HepG2 (cell line): Measurements from ENCODE around the gene CLTCL1. TPM values are rescaled to one million over a fixed set of nuclear protein-coding genes. Genes with fewer than 3 reads are reported as not detected.

Experiments
- ATAC-seq: fragments of 200-7000 bp; cut with Tn5 transposase; 3 replicates; pipeline ENCODE4 v1.9.1; 2020; ENCODE audit warnings: mild to moderate bottlenecking, moderate library complexity
- BruUV-seq: library from RNA; stranded (reverse); fragments of 400-500 nt; replicated peaks from 2 replicates; lab custom pipeline; 2021; lab: Mats Ljungman, UMichigan
- CTCF ChIA-PET: fragments of 300-600 bp; formaldehyde crosslinking; extraction: SDS; loops from one replicate; lab custom pipeline; 2021; ENCODE audit warnings: low total read pairs, inconsistent platforms, low intra/inter-chr PET ratio; lab: Yijun Ruan, JAX
- POLR2A ChIA-PET: fragments of 350-600 bp; sonication (Branson Sonifier 250); formaldehyde crosslinking; loops from one replicate; lab custom pipeline; 2020; ENCODE audit warnings: antibody characterized with exemption, inconsistent platforms; lab: Yijun Ruan, JAX
- DNase-seq: peaks from one replicate; pipeline ENCODE4 v3.0.0-alpha.2; 2015; ENCODE audit warnings: low spot score
- FAIRE-seq: peaks from 3 replicates; lab custom pipeline; 2011; peaks lifted over from hg19 to GRCh38; lab: Jason Lieb, UNC
- H2AFZ ChIP-seq: one replicate; pipeline ENCODE4 v1.6.1; 2011; ENCODE audit warnings: low read length, inconsistent platforms
- H3K27ac ChIP-seq: fragments of 300-600 bp; 3 replicates; pipeline ENCODE4 v1.8.0; 2011; ENCODE audit warnings: mixed run types, mild to moderate bottlenecking, mixed read lengths, low read length, inconsistent platforms; ENCODE audit not compliant: insufficient read depth; ENCODE audit errors: extremely low read length
- H3K27me3 ChIP-seq, 2 experiments: fragments of 200-600 bp in 1 of 2; 2 replicates in 1 of 2; 3 replicates in 1 of 2; pipeline versions ENCODE4 v1.6.0 to v1.8.0; 2011; ENCODE audit warnings: low read length in 2 of 2, mild to moderate bottlenecking in 2 of 2, moderate library complexity in 2 of 2, inconsistent platforms in 1 of 2; ENCODE audit not compliant: insufficient read depth in 2 of 2, control insufficient read depth in 1 of 2
- H3K36me3 ChIP-seq, 2 experiments: fragments of 200-600 bp in 1 of 2; replicated peaks in 1 of 2; 2 replicates in 1 of 2; 3 replicates in 1 of 2; pipeline versions ENCODE4 v1.5.1 to v1.8.0; 2011; ENCODE audit warnings: low read length in 2 of 2, inconsistent platforms in 1 of 2; ENCODE audit not compliant: insufficient read depth in 2 of 2, control insufficient read depth in 1 of 2
- H3K4me1 ChIP-seq: 2 replicates; pipeline ENCODE4 v1.5.1; 2012; ENCODE audit warnings: low read length, inconsistent platforms; ENCODE audit not compliant: insufficient read depth
- H3K4me2 ChIP-seq: 2 replicates; pipeline ENCODE4 v1.6.0; 2011; ENCODE audit warnings: low read depth, low read length, inconsistent platforms
- H3K4me3 ChIP-seq, 3 experiments: fragments of 200-600 bp in 1 of 3; sonication (generic), shearing (Covaris generic) in 1 of 3; replicated peaks in 1 of 3; 2 replicates each; pipeline ENCODE4 v1.5.1; 2011 to 2016; ENCODE audit warnings: low read length in 3 of 3, inconsistent platforms in 2 of 3, low read depth in 2 of 3, mild to moderate bottlenecking in 2 of 3, control low read depth in 1 of 3, mixed read lengths in 1 of 3; ENCODE audit not compliant: insufficient read depth in 1 of 3
- H3K79me2 ChIP-seq: one replicate; pipeline ENCODE4 v1.6.1; 2011; ENCODE audit warnings: low read length, inconsistent platforms; ENCODE audit not compliant: insufficient read depth
- H3K9ac ChIP-seq: 2 replicates; pipeline ENCODE4 v1.6.0; 2011; ENCODE audit warnings: mild to moderate bottlenecking, low read depth, low read length, inconsistent platforms; ENCODE audit not compliant: insufficient read depth
- H3K9me3 ChIP-seq: 2 replicates; pipeline ENCODE4 v1.5.1; 2012; ENCODE audit warnings: mild to moderate bottlenecking, low read length
- H4K20me1 ChIP-seq: 2 replicates; pipeline ENCODE4 v1.6.0; 2011; ENCODE audit warnings: inconsistent platforms, mild to moderate bottlenecking, low read length, moderate library complexity; ENCODE audit not compliant: insufficient read depth
- AHR ChIP-seq: IDR thresholded peaks from 2 replicates; pipeline ENCODE4 v1.6.1; 2018; ENCODE audit warnings: missing genetic modification reagents, missing compliant biosample characterization
- E2F1 ChIP-seq: sonication (generic); formaldehyde crosslinking; IDR thresholded peaks from 2 replicates; pipeline ENCODE4 v1.5.0; 2020; ENCODE audit warnings: missing genetic modification reagents
- ELF3 ChIP-seq: IDR thresholded peaks from 2 replicates; pipeline ENCODE4 v1.6.1; 2016; ENCODE audit warnings: missing genetic modification reagents, missing compliant biosample characterization
- MBD4 ChIP-seq: IDR thresholded peaks from 2 replicates; pipeline ENCODE4 v1.6.1; 2012; ENCODE audit warnings: low read length, inconsistent platforms, borderline replicate concordance
- NBN ChIP-seq: fragments of 450-650 bp; conservative IDR thresholded peaks from 2 replicates; pipeline ENCODE4 v1.6.1; 2017
- RBM22 ChIP-seq: fragments of 200-400 bp; formaldehyde crosslinking; optimal IDR thresholded peaks from 2 replicates; pipeline ENCODE3; 2017; ENCODE audit warnings: mild to moderate bottlenecking, low read length, moderate library complexity
- RORA ChIP-seq: sonication (generic); formaldehyde crosslinking; IDR thresholded peaks from 2 replicates; pipeline ENCODE4 v1.5.0; 2020; ENCODE audit warnings: mild to moderate bottlenecking, missing genetic modification reagents, moderate library complexity
- SATB2 ChIP-seq: sonication (generic); formaldehyde crosslinking; IDR thresholded peaks from 2 replicates; pipeline ENCODE4 v1.5.0; 2020; ENCODE audit warnings: missing genetic modification reagents
- ZBTB7B ChIP-seq: sonication (generic); formaldehyde crosslinking; IDR thresholded peaks from 2 replicates; pipeline ENCODE4 v1.4.0; 2020; ENCODE audit warnings: missing genetic modification reagents
- ZNF44 ChIP-seq: sonication (generic); formaldehyde crosslinking; IDR thresholded peaks from 2 replicates; pipeline ENCODE4 v1.5.1; 2020; ENCODE audit warnings: mild to moderate bottlenecking, missing genetic modification reagents
- ZNF451 ChIP-seq: sonication (generic); formaldehyde crosslinking; IDR thresholded peaks from 2 replicates; pipeline ENCODE4 v1.5.0; 2020; ENCODE audit warnings: mild to moderate bottlenecking, missing genetic modification reagents
- ZNF598 ChIP-seq: sonication (generic); formaldehyde crosslinking; IDR thresholded peaks from 2 replicates; pipeline ENCODE4 v1.5.1; 2020; ENCODE audit warnings: mild to moderate bottlenecking, missing genetic modification reagents, borderline replicate concordance
- ZNF772 ChIP-seq: sonication (generic); formaldehyde crosslinking; IDR thresholded peaks from 2 replicates; pipeline ENCODE4 v1.5.0; 2020; ENCODE audit warnings: mild to moderate bottlenecking, missing genetic modification reagents
- WGBS: methylation state at CpG from one replicate; pipeline ENCODE4 v1.1.6; 2017; ENCODE audit warnings: low lambda C conversion rate; 5-methylcytosine and 5-hydroxymethylcytosine counted together
- in situ Hi-C: cut with HindIII; loops from 2 replicates; pipeline ENCODE4 v1.10.0; 2017; ENCODE audit warnings: low pct_unique_long_range_greater_than_20kb; ENCODE audit not compliant: extremely low pct_ligation_motif_present
- intact Hi-C: fragments of 100-400 bp; cut with micrococcal nuclease; formaldehyde crosslinking; loops from one replicate; pipeline ENCODE4 v1.10.0; 2022; ENCODE audit not compliant: unreplicated experiment
- polyA plus RNA-seq, 8 experiments: library from polyadenylated mRNA; depleted of rRNA in 3 of 8; stranded (reverse) in 7 of 8; unstranded in 1 of 8; fragments of >200 nt; fragmentation: Illumina TruSeq in 4 of 8; extraction: Trizol in 4 of 8; gene quantifications; 2 replicates each; pipeline versions ENCODE4 v1.2.1 to v1.2.3, GENCODE V29; 2011 to 2016; ENCODE audit warnings: low read depth in 4 of 8, missing spikeins in 1 of 8, mixed read lengths in 1 of 8; ENCODE audit not compliant: insufficient read depth in 1 of 8
- total RNA-seq, 5 experiments: library from RNA; depleted of rRNA; stranded (reverse); fragments of >200 nt; fragmentation: Illumina TruSeq; extraction: Trizol; gene quantifications; 2 replicates each; pipeline ENCODE4 v1.2.3, GENCODE V29; 2016; ENCODE audit warnings: low read depth in 1 of 5
- TF ChIP-seq, protein P1 (sequence below): sonication (generic); formaldehyde crosslinking; IDR thresholded peaks from 2 replicates; pipeline ENCODE4 v1.4.0; 2020; ENCODE audit warnings: mild to moderate bottlenecking, missing genetic modification reagents
- TF ChIP-seq, protein P2 (sequence below): sonication (generic); formaldehyde crosslinking; IDR thresholded peaks from 2 replicates; pipeline ENCODE4 v1.4.0; 2020; ENCODE audit warnings: missing genetic modification reagents, mild to moderate bottlenecking, borderline replicate concordance
- TF ChIP-seq, protein P3 (sequence below): sonication (generic); formaldehyde crosslinking; IDR thresholded peaks from 2 replicates; pipeline ENCODE4 v1.4.0; 2020; ENCODE audit warnings: missing genetic modification reagents, mild to moderate bottlenecking, borderline replicate concordance

CLTCL1 gene
- total and polyA plus RNA-seq, 2 of the 13 experiments (the other 11 are each of a cell fraction or from before 2014, with no cell fraction given), result 8.1 to 10.9 TPM

GRCh38 chr22:19266547-19267086 lies 24.9 kb downstream of the CLTCL1 start (continued):
- no peak for TF ChIP-seq MBD4

- in situ Hi-C loops, result loop anchor here (10.0 kb wide), 1 partner anchor 61 kb away; no protein-coding TSS in a partner anchor
- TF ChIP-seq, protein P1, sequence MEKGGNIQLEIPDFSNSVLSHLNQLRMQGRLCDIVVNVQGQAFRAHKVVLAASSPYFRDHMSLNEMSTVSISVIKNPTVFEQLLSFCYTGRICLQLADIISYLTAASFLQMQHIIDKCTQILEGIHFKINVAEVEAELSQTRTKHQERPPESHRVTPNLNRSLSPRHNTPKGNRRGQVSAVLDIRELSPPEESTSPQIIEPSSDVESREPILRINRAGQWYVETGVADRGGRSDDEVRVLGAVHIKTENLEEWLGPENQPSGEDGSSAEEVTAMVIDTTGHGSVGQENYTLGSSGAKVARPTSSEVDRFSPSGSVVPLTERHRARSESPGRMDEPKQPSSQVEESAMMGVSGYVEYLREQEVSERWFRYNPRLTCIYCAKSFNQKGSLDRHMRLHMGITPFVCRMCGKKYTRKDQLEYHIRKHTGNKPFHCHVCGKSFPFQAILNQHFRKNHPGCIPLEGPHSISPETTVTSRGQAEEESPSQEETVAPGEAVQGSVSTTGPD (CRISPR knock-in tag), result no peak
- TF ChIP-seq E2F1 (CRISPR knock-in tag), result no peak
- no peak for TF ChIP-seq SATB2 (CRISPR knock-in tag)
- no peak for TF ChIP-seq ZBTB7B (CRISPR knock-in tag)
- TF ChIP-seq ZNF44, result no peak
- TF ChIP-seq, protein P2, sequence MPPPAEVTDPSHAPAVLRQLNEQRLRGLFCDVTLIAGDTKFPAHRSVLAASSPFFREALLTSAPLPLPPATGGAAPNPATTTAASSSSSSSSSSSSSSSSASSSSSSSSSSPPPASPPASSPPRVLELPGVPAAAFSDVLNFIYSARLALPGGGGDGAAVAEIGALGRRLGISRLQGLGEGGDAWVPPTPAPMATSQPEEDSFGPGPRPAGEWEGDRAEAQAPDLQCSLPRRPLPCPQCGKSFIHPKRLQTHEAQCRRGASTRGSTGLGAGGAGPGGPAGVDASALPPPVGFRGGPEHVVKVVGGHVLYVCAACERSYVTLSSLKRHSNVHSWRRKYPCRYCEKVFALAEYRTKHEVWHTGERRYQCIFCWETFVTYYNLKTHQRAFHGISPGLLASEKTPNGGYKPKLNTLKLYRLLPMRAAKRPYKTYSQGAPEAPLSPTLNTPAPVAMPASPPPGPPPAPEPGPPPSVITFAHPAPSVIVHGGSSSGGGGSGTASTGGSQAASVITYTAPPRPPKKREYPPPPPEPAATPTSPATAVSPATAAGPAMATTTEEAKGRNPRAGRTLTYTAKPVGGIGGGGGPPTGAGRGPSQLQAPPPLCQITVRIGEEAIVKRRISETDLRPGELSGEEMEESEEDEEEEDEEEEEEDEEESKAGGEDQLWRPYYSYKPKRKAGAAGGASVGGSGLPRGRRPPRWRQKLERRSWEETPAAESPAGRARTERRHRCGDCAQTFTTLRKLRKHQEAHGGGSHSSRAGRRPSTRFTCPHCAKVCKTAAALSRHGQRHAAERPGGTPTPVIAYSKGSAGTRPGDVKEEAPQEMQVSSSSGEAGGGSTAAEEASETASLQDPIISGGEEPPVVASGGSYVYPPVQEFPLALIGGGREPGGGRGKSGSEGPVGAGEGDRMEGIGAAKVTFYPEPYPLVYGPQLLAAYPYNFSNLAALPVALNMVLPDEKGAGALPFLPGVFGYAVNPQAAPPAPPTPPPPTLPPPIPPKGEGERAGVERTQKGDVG (CRISPR knock-in tag), result no peak
- no peak for TF ChIP-seq ZNF451 (CRISPR knock-in tag)
- no peak for TF ChIP-seq ZNF598 (CRISPR knock-in tag)
- no peak for TF ChIP-seq ELF3
- TF ChIP-seq NBN, result no peak
- no peak for TF ChIP-seq RBM22
- TF ChIP-seq ZNF772 (CRISPR knock-in tag), result no peak
- no peak for TF ChIP-seq AHR
- TF ChIP-seq, protein P3, sequence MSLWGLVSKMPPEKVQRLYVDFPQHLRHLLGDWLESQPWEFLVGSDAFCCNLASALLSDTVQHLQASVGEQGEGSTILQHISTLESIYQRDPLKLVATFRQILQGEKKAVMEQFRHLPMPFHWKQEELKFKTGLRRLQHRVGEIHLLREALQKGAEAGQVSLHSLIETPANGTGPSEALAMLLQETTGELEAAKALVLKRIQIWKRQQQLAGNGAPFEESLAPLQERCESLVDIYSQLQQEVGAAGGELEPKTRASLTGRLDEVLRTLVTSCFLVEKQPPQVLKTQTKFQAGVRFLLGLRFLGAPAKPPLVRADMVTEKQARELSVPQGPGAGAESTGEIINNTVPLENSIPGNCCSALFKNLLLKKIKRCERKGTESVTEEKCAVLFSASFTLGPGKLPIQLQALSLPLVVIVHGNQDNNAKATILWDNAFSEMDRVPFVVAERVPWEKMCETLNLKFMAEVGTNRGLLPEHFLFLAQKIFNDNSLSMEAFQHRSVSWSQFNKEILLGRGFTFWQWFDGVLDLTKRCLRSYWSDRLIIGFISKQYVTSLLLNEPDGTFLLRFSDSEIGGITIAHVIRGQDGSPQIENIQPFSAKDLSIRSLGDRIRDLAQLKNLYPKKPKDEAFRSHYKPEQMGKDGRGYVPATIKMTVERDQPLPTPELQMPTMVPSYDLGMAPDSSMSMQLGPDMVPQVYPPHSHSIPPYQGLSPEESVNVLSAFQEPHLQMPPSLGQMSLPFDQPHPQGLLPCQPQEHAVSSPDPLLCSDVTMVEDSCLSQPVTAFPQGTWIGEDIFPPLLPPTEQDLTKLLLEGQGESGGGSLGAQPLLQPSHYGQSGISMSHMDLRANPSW, result no peak
- no peak for TF ChIP-seq RORA (CRISPR knock-in tag)
These were observed 25.7 kb downstream of the CLTCL1 start for GRCh38 chr22:19265779-19266178.

More at GRCh38 chr22:19265779-19266178, 25.7 kb downstream of the CLTCL1 start:
- ChIA-PET POLR2A (no interaction called here), CTCF (no interaction called here)
- Histone ChIP-seq H3K36me3 (0 out of 5 replicates have a peak, but pooled peaks cover 0 to 5% of the 10 kb centered on the region in 2 experiments), H3K27ac (no peak overlapping the region), H3K4me3 (no peak overlapping the region), H3K27me3 (no peaks in the 10 kb centered on the region), H3K9ac (no peak overlapping the region), H3K4me2 (no peak overlapping the region), H3K4me1 (no peaks in the 10 kb centered on the region), H3K9me3 (peaks cover 10% of the 10 kb centered on the region), H3K79me2 (no peaks in the 10 kb centered on the region), H2AFZ (no peak overlapping the region), H4K20me1 (no peaks in the 10 kb centered on the region)
- intact Hi-C loops, result no loop called here
- FAIRE-seq, result no peak
- 99% methylated on average over 2 of the region's 2 CpGs for WGBS
- no TSS peak for BruUV-seq
- ATAC-seq, result no peak
- DNase-seq, result no peak
